Fibroblast of the aortic adventitia (primary cell): ENCODE measurements around the gene TBC1D22A. TPM values are rescaled to one million over a fixed set of nuclear protein-coding genes. Genes with fewer than 3 reads are reported as not detected.

Experiments used
- DNase-seq: peaks from one replicate; pipeline ENCODE4 v3.0.0-alpha.2; 2010; ENCODE audit warnings: low read depth
- H3K4me3 ChIP-seq: 2 replicates; pipeline ENCODE4 v1.5.1; 2011; ENCODE audit warnings: low read depth, mild to moderate bottlenecking, control low read depth, low read length, moderate library complexity
- CTCF ChIP-seq: IDR thresholded peaks from 2 replicates; pipeline ENCODE4 v1.5.1; 2011; ENCODE audit warnings: mild to moderate bottlenecking, low read length, control low read depth, inconsistent platforms; ENCODE audit not compliant: insufficient read depth
- total RNA-seq: library from RNA; depleted of rRNA; stranded (reverse); fragments of >200 nt; gene quantifications from 2 replicates; pipeline ENCODE4 v1.2.3, GENCODE V29; 2012; ENCODE audit warnings: low replicate concordance

The TBC1D22A gene
- total RNA-seq, 1 donor, result 13.8 TPM

- TF ChIP-seq CTCF, result no peak
- DNase-seq, result no peak
- no peak overlapping the region for H3K4me3 ChIP-seq
Observed at GRCh38 chr22:47204002-47204979, 441.8 kb downstream of the TBC1D22A start.

GRCh38 chr22:47205081-47205491 lies 442.6 kb downstream of the TBC1D22A start:
- H3K4me3 ChIP-seq, result no peak overlapping the region
- no peak for DNase-seq
- TF ChIP-seq CTCF, result no peak

- TF ChIP-seq CTCF, result no peak
- no peak for DNase-seq
- no peak overlapping the region for H3K4me3 ChIP-seq
Observed at GRCh38 chr22:47205554-47205953, 443.1 kb downstream of the TBC1D22A start.

- no peak for TF ChIP-seq CTCF
- H3K4me3 ChIP-seq, result no peak overlapping the region
- DNase-seq, result no peak
Observed at GRCh38 chr22:47206164-47206563, 443.7 kb downstream of the TBC1D22A start.

- no peak overlapping the region for H3K4me3 ChIP-seq
- TF ChIP-seq CTCF, result no peak
Observed at GRCh38 chr22:47206666-47207218, 444.3 kb downstream of the TBC1D22A start.

GRCh38 chr22:47207387-47207786 lies 444.9 kb downstream of the TBC1D22A start:
- no peak for TF ChIP-seq CTCF
- H3K4me3 ChIP-seq, result no peak overlapping the region
- no peak for DNase-seq

More at GRCh38 chr22:47206666-47207218, 444.3 kb downstream of the TBC1D22A start:
- DNase-seq, result no peak
